Measurements from ENCODE around the gene AFG1L.

DNA sequence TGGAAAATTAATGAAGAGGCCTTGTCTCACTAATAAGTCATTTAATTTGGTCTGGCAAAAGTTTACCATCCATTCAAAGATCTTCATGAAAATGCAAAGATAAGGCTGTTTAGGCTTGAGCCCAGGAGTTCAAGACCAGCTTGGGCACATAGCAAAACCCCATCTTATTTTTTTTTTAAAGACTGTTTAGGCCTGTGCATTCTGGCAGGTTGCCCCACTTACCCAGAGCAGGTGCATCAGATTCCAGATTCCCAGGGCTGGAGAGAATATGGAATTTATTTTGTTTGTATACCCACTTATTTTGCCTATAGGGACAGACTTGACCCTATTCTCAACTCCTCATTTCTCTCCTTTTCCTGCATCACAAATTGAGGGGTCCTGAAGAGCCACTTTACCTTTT is 271.6 kb downstream of the AFG1L start:
- TF ChIP-seq, protein P1, sequence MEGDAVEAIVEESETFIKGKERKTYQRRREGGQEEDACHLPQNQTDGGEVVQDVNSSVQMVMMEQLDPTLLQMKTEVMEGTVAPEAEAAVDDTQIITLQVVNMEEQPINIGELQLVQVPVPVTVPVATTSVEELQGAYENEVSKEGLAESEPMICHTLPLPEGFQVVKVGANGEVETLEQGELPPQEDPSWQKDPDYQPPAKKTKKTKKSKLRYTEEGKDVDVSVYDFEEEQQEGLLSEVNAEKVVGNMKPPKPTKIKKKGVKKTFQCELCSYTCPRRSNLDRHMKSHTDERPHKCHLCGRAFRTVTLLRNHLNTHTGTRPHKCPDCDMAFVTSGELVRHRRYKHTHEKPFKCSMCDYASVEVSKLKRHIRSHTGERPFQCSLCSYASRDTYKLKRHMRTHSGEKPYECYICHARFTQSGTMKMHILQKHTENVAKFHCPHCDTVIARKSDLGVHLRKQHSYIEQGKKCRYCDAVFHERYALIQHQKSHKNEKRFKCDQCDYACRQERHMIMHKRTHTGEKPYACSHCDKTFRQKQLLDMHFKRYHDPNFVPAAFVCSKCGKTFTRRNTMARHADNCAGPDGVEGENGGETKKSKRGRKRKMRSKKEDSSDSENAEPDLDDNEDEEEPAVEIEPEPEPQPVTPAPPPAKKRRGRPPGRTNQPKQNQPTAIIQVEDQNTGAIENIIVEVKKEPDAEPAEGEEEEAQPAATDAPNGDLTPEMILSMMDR (IDR thresholded peaks at IDR 0.05) = no peak
- TF ChIP-seq, protein P2, sequence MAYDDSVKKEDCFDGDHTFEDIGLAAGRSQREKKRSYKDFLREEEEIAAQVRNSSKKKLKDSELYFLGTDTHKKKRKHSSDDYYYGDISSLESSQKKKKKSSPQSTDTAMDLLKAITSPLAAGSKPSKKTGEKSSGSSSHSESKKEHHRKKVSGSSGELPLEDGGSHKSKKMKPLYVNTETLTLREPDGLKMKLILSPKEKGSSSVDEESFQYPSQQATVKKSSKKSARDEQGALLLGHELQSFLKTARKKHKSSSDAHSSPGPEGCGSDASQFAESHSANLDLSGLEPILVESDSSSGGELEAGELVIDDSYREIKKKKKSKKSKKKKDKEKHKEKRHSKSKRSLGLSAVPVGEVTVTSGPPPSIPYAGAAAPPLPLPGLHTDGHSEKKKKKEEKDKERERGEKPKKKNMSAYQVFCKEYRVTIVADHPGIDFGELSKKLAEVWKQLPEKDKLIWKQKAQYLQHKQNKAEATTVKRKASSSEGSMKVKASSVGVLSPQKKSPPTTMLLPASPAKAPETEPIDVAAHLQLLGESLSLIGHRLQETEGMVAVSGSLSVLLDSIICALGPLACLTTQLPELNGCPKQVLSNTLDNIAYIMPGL (CRISPR knock-in tag; IDR thresholded peaks at IDR 0.05) = no peak
- TF ChIP-seq, protein P3, sequence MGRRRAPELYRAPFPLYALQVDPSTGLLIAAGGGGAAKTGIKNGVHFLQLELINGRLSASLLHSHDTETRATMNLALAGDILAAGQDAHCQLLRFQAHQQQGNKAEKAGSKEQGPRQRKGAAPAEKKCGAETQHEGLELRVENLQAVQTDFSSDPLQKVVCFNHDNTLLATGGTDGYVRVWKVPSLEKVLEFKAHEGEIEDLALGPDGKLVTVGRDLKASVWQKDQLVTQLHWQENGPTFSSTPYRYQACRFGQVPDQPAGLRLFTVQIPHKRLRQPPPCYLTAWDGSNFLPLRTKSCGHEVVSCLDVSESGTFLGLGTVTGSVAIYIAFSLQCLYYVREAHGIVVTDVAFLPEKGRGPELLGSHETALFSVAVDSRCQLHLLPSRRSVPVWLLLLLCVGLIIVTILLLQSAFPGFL (CRISPR knock-in tag; IDR thresholded peaks at IDR 0.05; ENCODE audit: borderline replicate concordance) = no peak
- TF ChIP-seq, protein P4, sequence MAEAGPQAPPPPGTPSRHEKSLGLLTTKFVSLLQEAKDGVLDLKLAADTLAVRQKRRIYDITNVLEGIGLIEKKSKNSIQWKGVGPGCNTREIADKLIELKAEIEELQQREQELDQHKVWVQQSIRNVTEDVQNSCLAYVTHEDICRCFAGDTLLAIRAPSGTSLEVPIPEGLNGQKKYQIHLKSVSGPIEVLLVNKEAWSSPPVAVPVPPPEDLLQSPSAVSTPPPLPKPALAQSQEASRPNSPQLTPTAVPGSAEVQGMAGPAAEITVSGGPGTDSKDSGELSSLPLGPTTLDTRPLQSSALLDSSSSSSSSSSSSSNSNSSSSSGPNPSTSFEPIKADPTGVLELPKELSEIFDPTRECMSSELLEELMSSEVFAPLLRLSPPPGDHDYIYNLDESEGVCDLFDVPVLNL (CRISPR knock-in tag; IDR thresholded peaks at IDR 0.05; ENCODE audit: borderline replicate concordance, low read depth) = no peak
- TF ChIP-seq, protein P5, sequence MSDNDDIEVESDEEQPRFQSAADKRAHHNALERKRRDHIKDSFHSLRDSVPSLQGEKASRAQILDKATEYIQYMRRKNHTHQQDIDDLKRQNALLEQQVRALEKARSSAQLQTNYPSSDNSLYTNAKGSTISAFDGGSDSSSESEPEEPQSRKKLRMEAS (CRISPR knock-in tag; IDR thresholded peaks at IDR 0.05) = no peak
- TF ChIP-seq TEAD1 (CRISPR knock-in tag; IDR thresholded peaks at IDR 0.05) = no peak
